GM19438 (cell line): ENCODE data around the gene RALGDS.
"Not testable (repeated sequence)": the region's sequence is repeated elsewhere in the genome, so short reads cannot be mapped to it uniquely, and the experiment has no call there.

Experiments used
- ATAC-seq: cut with Tn5 transposase; IDR thresholded peaks from one replicate; pipeline ENCODE4 v1.9.1; 2021; ENCODE audit warnings: low read depth; ENCODE audit not compliant: unreplicated experiment

RALGDS gene

GRCh38 chr9:133072210-133072609, 48.8 kb downstream of the RALGDS start:
- not testable (repeated sequence) for ATAC-seq

DNA sequence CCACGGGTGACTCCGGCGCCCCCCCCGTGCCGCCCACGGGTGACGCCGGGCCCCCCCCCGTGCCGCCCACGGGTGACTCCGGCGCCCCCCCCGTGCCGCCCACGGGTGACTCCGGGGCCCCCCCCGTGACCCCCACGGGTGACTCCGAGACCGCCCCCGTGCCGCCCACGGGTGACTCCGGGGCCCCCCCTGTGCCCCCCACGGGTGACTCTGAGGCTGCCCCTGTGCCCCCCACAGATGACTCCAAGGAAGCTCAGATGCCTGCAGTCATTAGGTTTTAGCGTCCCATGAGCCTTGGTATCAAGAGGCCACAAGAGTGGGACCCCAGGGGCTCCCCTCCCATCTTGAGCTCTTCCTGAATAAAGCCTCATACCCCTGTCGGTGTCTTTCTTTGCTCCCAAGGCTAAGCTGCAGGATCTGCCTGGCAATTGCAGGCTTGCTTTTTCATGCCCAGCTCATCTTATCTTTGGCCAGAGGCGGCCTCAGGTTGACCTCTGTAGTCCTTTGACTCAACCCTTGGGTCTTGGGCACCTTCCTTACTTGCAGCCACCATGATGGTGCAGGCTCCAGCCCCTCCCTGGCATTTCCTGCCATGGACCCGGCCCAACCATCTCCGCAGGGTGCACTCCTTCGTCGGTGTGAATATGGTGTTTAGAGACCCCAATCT, 49.4 kb downstream of the RALGDS start:
- no peak for ATAC-seq

DNA sequence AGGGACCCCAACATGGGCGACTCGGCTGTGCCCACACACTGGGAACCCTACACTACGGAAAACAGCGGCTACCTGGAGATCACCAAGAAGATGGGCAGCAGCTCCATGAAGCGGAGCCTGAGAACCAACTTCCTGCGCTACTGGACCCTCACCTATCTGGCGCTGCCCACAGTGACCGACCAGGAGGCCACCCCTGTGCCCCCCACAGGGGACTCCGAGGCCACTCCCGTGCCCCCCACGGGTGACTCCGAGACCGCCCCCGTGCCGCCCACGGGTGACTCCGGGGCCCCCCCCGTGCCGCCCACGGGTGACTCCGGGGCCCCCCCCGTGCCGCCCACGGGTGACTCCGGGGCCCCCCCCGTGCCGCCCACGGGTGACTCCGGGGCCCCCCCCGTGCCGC, 50.1 kb downstream of the RALGDS start:
- ATAC-seq: not testable (repeated sequence)

- ATAC-seq: not testable (repeated sequence)
Measured at GRCh38 chr9:133070500-133070961, 50.5 kb downstream of the RALGDS start.

DNA sequence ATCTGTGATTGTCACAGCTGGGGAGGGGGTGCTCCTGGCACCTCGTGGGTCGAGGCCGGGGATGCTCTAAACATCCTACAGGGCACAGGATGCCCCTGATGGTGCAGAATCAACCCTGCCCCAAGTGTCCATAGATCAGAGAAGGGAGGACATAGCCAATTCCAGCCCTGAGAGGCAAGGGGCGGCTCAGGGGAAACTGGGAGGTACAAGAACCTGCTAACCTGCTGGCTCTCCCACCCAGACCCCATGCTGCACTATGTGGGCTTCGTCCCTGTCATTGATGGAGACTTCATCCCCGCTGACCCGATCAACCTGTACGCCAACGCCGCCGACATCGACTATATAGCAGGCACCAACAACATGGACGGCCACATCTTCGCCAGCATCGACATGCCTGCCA, 52.6 kb downstream of the RALGDS start:
- not testable (repeated sequence) for ATAC-seq

DNA sequence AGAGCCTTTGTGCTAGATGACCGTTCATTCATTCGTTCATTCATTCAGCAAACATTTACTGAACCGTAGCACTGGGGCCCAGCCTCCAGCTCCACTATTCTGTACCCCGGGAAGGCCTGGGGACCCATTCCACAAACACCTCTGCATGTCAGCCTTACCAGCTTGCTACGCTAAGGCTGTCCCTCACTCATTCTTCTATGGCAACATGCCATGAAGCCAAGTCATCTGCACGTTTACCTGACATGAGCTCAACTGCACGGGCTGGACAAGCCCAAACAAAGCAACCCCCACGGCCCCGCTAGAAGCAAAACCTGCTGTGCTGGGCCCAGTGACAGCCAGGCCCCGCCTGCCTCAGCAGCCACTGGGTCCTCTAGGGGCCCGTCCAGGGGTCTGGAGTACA, 53.2 kb downstream of the RALGDS start:
- ATAC-seq: no peak

GRCh38 chr9:133067006-133067405, 54.0 kb downstream of the RALGDS start:
- no peak for ATAC-seq

- no peak for ATAC-seq
Measured at GRCh38 chr9:133066181-133066983, 54.7 kb downstream of the RALGDS start.

DNA sequence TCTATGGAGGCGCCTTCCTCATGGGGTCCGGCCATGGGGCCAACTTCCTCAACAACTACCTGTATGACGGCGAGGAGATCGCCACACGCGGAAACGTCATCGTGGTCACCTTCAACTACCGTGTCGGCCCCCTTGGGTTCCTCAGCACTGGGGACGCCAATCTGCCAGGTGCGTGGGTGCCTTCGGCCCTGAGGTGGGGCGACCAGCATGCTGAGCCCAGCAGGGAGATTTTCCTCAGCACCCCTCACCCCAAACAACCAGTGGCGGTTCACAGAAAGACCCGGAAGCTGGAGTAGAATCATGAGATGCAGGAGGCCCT, 56.0 kb downstream of the RALGDS start:
- no peak for ATAC-seq

DNA sequence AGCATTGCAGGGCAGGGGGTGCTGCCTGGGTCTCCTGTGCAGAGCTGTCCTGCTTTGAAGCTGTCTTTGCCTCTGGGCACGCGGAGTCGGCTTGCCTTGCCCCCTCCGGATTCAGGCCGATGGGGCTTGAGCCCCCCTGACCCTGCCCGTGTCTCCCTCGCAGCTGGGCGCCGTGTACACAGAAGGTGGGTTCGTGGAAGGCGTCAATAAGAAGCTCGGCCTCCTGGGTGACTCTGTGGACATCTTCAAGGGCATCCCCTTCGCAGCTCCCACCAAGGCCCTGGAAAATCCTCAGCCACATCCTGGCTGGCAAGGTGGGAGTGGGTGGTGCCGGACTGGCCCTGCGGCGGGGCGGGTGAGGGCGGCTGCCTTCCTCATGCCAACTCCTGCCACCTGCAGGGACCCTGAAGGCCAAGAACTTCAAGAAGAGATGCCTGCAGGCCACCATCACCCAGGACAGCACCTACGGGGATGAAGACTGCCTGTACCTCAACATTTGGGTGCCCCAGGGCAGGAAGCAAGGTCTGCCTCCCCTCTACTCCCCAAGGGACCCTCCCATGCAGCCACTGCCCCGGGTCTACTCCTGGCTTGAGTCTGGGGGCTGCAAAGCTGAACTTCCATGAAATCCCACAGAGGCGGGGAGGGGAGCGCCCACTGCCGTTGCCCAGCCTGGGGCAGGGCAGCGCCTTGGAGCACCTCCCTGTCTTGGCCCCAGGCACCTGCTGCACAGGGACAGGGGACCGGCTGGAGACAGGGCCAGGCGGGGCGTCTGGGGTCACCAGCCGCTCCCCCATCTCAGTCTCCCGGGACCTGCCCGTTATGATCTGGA, 56.6 kb downstream of the RALGDS start:
- ATAC-seq: no peak

GRCh38 chr9:133063500-133064231, 57.4 kb downstream of the RALGDS start:
- no peak for ATAC-seq

DNA sequence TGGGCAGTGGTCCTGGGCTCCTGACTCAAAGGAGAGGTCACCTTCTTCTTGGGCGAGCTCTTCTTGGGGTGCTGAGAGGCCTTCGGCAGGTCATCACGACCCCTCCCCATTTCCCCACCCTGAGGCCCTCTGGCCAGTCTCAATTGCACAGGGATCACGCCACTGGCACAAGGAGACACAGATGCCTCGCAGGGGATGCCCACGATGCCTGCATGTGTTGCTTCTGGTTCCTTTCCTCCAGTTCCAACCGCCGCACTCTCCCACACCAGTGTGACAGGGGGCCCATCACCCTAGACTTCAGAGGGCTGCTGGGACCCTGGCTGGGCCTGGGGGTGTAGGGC, 57.9 kb downstream of the RALGDS start:
- ATAC-seq: no peak

DNA sequence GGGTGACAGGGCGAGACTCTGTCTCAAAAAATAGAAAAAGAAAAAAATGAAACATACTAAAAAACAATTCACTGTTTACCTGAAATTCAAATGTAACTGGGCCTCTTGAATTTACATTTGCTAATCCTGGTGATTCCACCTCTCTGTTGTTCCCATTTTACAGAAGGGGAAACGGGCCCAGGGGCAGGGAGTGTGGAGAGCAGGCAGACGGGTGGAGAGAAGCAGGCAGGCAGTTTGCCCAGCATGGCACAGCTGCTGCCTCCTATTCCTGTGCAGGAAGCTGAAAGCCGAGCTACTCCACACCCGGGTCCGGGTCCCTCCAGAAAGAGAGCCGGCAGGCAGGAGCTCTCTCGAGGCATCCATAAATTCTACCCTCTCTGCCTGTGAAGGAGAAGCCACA, 58.5 kb downstream of the RALGDS start:
- ATAC-seq: not testable (repeated sequence)

DNA sequence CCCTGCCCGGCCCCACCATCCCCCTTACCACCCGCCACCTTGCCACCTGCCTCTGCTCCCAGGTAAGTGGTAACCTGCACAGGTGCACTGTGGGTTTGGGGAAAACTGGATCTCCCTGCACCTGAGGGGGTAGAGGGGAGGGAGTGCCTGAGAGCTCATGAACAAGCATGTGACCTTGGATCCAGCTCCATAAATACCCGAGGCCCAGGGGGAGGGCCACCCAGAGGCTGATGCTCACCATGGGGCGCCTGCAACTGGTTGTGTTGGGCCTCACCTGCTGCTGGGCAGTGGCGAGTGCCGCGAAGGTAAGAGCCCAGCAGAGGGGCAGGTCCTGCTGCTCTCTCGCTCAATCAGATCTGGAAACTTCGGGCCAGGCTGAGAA, 59.3 kb downstream of the RALGDS start, which contains the start of gene CEL:
TSS of gene CEL (plus strand) at position 218 of the 382 bp plus-strand sequence. CDS start at position 240, 22 bp downstream.
- not testable (repeated sequence) for ATAC-seq

- ATAC-seq: not testable (repeated sequence)
Measured at GRCh38 chr9:133061019-133061763, 59.8 kb downstream of the RALGDS start.

DNA sequence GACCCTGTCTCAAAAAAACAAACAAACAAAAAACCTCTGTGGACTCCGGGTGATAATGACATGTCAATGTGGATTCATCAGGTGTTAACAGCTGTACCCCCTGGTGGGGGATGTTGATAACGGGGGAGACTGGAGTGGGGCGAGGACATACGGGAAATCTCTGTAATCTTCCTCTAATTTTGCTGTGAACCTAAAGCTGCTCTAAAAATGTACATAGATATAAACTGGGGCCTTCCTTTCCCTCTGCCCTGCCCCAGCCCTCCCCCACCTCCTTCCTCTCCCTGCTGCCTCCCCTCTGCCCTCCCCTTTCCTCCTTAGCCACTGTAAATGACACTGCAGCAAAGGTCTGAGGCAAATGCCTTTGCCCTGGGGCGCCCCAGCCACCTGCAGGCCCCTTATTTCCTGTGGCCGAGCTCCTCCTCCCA, 60.6 kb downstream of the RALGDS start:
- no peak for ATAC-seq

DNA sequence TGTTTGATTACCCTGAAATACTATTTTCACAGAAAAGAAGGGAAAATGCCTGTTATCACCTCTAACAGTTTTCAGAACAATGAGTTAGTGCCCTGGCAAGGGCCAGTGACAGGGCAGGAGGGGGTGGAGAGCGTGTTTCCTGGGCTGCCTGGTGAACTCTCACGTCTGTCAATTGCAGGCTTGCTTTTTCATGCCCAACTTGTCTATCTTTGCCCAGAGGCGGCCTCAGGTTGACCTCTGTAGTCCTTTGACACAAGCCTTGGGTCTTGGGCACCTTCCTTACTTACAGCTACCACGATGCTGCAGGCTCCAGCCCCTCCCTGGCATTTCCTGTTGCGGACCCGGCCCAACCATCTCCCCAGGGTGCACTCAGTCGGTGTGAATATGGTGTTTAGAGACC, 61.4 kb downstream of the RALGDS start:
- no peak for ATAC-seq

GRCh38 chr9:133058550-133059320, 62.3 kb downstream of the RALGDS start:
- ATAC-seq: no peak

GRCh38 chr9:133058071-133058470, 63.0 kb downstream of the RALGDS start:
- no peak for ATAC-seq
